Gastroesophageal sphincter (tissue), 4 donors: Measurements from ENCODE around the gene ECI2. TPM values are rescaled to one million over a fixed set of nuclear protein-coding genes. Genes with fewer than 3 reads are reported as not detected.

Experiments
- ATAC-seq: fragments of 150-250 bp; one replicate; pipeline ENCODE4 v1.9.1; 2016; ENCODE audit warnings: mild to moderate bottlenecking, moderate library complexity
- H3K27ac ChIP-seq, 4 donors: fragments of 200-600 bp; sonication (generic) in 3 of 4; 1 replicate in 3 of 4; 2 replicates in 1 of 4; pipeline ENCODE4 v1.5.1; 2016 to 2019
- H3K27me3 ChIP-seq: fragments of 200-600 bp; sonication (generic); one replicate; pipeline ENCODE4 v1.5.1; 2019
- H3K36me3 ChIP-seq, 2 donors: fragments of 200-600 bp; sonication (generic); one replicate each; pipeline ENCODE4 v1.5.1; 2019; ENCODE audit warnings: control low read depth in 1 of 2
- H3K4me1 ChIP-seq, 3 donors: fragments of 200-600 bp; sonication (generic); 1 replicate in 2 of 3; 2 replicates in 1 of 3; pipeline ENCODE4 v1.5.1; 2016 to 2019; ENCODE audit warnings: control low read depth in 2 of 3
- H3K4me3 ChIP-seq, 2 donors: fragments of 200-600 bp; sonication (generic); one replicate each; pipeline ENCODE4 v1.5.1; 2019; ENCODE audit warnings: mild to moderate bottlenecking in 1 of 2, moderate library complexity in 1 of 2
- H3K9me3 ChIP-seq, 3 donors: fragments of 200-600 bp; sonication (generic); one replicate each; pipeline ENCODE4 v1.5.1; 2017 to 2019; ENCODE audit warnings: control low read depth in 2 of 3
- CTCF ChIP-seq, 4 experiments: fragments of 200-600 bp in 2 of 4; fragments of 450-650 bp in 2 of 4; sonication (generic) in 1 of 4; IDR thresholded peaks; one replicate each; pipeline ENCODE4 v1.5.1; 2017 to 2019; ENCODE audit warnings: antibody characterized with exemption in 4 of 4, mild to moderate bottlenecking in 2 of 4, moderate library complexity in 2 of 4
- EP300 ChIP-seq: sonication (generic); formaldehyde crosslinking; IDR thresholded peaks from one replicate; pipeline ENCODE4 v1.6.1; 2017; ENCODE audit warnings: antibody characterized with exemption, mild to moderate bottlenecking
- POLR2A ChIP-seq, 2 donors: fragments of 450-650 bp; IDR thresholded peaks; one replicate each; pipeline ENCODE4 v1.6.1; 2017; ENCODE audit warnings: antibody characterized with exemption in 2 of 2, mild to moderate bottlenecking in 2 of 2, moderate library complexity in 1 of 2
- POLR2AphosphoS5 ChIP-seq: sonication (generic); formaldehyde crosslinking; IDR thresholded peaks from one replicate; pipeline ENCODE4 v1.6.1; 2017; ENCODE audit warnings: antibody characterized with exemption
- WGBS, 2 donors: methylation state at CpG; one replicate each; pipeline ENCODE4 v1.1.5; 2018; ENCODE audit warnings: low coverage in 1 of 2; 5-methylcytosine and 5-hydroxymethylcytosine counted together
- total RNA-seq, 4 donors: library from RNA; depleted of rRNA; stranded (reverse); fragments of >200 nt; gene quantifications; one replicate each; pipeline ENCODE4 v1.1.0, GENCODE V29; 2016

The ECI2 gene
- total RNA-seq, 4 donors from 2014 or later, result 44.0 to 87.3 (median 46.9) TPM

- Histone ChIP-seq H3K36me3 (peaks cover 3 to 19% of the 10 kb centered on the region in 2 donors), H3K4me1 (no peaks in the 10 kb centered on the region), H3K27me3 (no peaks in the 10 kb centered on the region), H3K4me3 (no peak overlapping the region), H3K9me3 (no peaks in the 10 kb centered on the region), H3K27ac (no peak overlapping the region)
- WGBS, 2 donors, result 82 to 91% methylated on average over 5 to 6 of the region's 6 CpGs
- no peak for ATAC-seq
- TF ChIP-seq POLR2A (IDR thresholded peaks at IDR 0.05) (no peak), EP300 (no peak), CTCF (IDR thresholded peaks at IDR 0.05) (no peak), POLR2AphosphoS5 (no peak)
Observed at GRCh38 chr6:4069199-4069598, 66.2 kb downstream of the ECI2 start.

- TF ChIP-seq POLR2AphosphoS5, result no peak
- TF ChIP-seq EP300, result no peak
- TF ChIP-seq POLR2A (IDR thresholded peaks at IDR 0.05), result no peak
- no peak for TF ChIP-seq CTCF (IDR thresholded peaks at IDR 0.05)
- Histone ChIP-seq H3K4me1 (no peaks in the 10 kb centered on the region), H3K4me3 (no peak overlapping the region), H3K9me3 (no peaks in the 10 kb centered on the region), H3K36me3 (peaks cover 3 to 35% of the 10 kb centered on the region in 2 donors), H3K27ac (no peak overlapping the region), H3K27me3 (no peaks in the 10 kb centered on the region)
- no peak for ATAC-seq
- WGBS, 2 donors, result 50% methylated on average over 1 of the region's 1 CpG
Observed at GRCh38 chr6:4067673-4068072, 67.7 kb downstream of the ECI2 start.

GRCh38 chr6:4066029-4066755 lies 69.2 kb downstream of the ECI2 start:
- Histone ChIP-seq H3K9me3 (no peaks in the 10 kb centered on the region), H3K27ac (no peak overlapping the region), H3K4me3 (no peak overlapping the region), H3K4me1 (no peaks in the 10 kb centered on the region), H3K27me3 (no peaks in the 10 kb centered on the region), H3K36me3 (peaks cover 3 to 49% of the 10 kb centered on the region in 2 donors)
- no peak for ATAC-seq
- 76 to 79% methylated on average over 4 to 6 of the region's 7 CpGs for WGBS, 2 donors
- no peak for TF ChIP-seq POLR2A (IDR thresholded peaks at IDR 0.05)
- TF ChIP-seq CTCF (IDR thresholded peaks at IDR 0.05), result no peak
- TF ChIP-seq EP300, result no peak
- no peak for TF ChIP-seq POLR2AphosphoS5

Other genes with a start within 250 kb of the ECI2 start
- not detected for gene FAM217A, start 56.4 kb downstream of the ECI2 start, total RNA-seq